GM23248 (cell line): ENCODE data around the gene ENTPD3. TPM values are rescaled to one million over a fixed set of nuclear protein-coding genes. Genes with fewer than 3 reads are reported as not detected.
A peak's percentile ranks its signal among the peaks of the same experiment; 100 is the strongest.
"Not testable (repeated sequence)": the region's sequence is repeated elsewhere in the genome, so short reads cannot be mapped to it uniquely, and the experiment has no call there.

Source experiments
- DNase-seq: peaks from one replicate; pipeline ENCODE4 v3.0.0-alpha.2; 2015
- H2AFZ ChIP-seq: fragments of 200-600 bp; sonication (generic); 2 replicates; pipeline ENCODE4 v1.6.1; 2016; ENCODE audit warnings: antibody characterized with exemption
- H3F3A ChIP-seq: fragments of 200-600 bp; sonication (generic); 2 replicates; pipeline ENCODE4 v1.6.1; 2016; ENCODE audit warnings: mild to moderate bottlenecking, antibody characterized with exemption, mixed run types; ENCODE audit not compliant: insufficient read depth
- H3K27ac ChIP-seq: fragments of 200-600 bp; sonication (generic); 2 replicates; pipeline ENCODE4 v1.5.1; 2016; ENCODE audit warnings: mild to moderate bottlenecking
- H3K27me3 ChIP-seq: fragments of 200-600 bp; sonication (generic); replicated peaks from 2 replicates; pipeline ENCODE4 v1.6.1; 2016; ENCODE audit warnings: mild to moderate bottlenecking; ENCODE audit not compliant: insufficient read depth
- H3K36me3 ChIP-seq: fragments of 200-600 bp; sonication (generic); 2 replicates; pipeline ENCODE4 v1.6.1; 2016; ENCODE audit warnings: low read depth, mild to moderate bottlenecking
- H3K4me1 ChIP-seq: fragments of 200-600 bp; sonication (generic); 2 replicates; pipeline ENCODE4 v1.6.1; 2016; ENCODE audit warnings: mild to moderate bottlenecking; ENCODE audit not compliant: insufficient read depth
- H3K4me2 ChIP-seq: fragments of 200-600 bp; sonication (generic); one replicate; pipeline ENCODE4 v1.6.1; 2016; ENCODE audit warnings: mild to moderate bottlenecking; ENCODE audit not compliant: unreplicated experiment
- H3K4me3 ChIP-seq: fragments of 200-600 bp; sonication (generic); 2 replicates; pipeline ENCODE4 v1.5.1; 2016; ENCODE audit warnings: mild to moderate bottlenecking
- H3K79me2 ChIP-seq: fragments of 200-600 bp; sonication (generic); 2 replicates; pipeline ENCODE4 v1.6.1; 2016; ENCODE audit warnings: mild to moderate bottlenecking; ENCODE audit not compliant: insufficient read depth
- H3K9ac ChIP-seq: fragments of 200-600 bp; sonication (generic); 2 replicates; pipeline ENCODE4 v1.6.1; 2016; ENCODE audit warnings: mild to moderate bottlenecking
- H3K9me2 ChIP-seq: fragments of 200-600 bp; sonication (generic); 2 replicates; pipeline ENCODE4 v1.6.1; 2016; ENCODE audit warnings: mixed run types, mild to moderate bottlenecking, moderate library complexity; ENCODE audit not compliant: insufficient read depth
- H3K9me3 ChIP-seq: fragments of 200-600 bp; sonication (generic); one replicate; pipeline ENCODE4 v1.6.1; 2017; ENCODE audit warnings: low read depth
- H4K20me1 ChIP-seq: fragments of 200-600 bp; sonication (generic); 2 replicates; pipeline ENCODE4 v1.6.0; 2016; ENCODE audit not compliant: insufficient read depth
- EZH2 ChIP-seq: fragments of 200-600 bp; sonication (generic); IDR thresholded peaks from 2 replicates; pipeline ENCODE4 v1.6.1; 2018; ENCODE audit warnings: antibody characterized with exemption, mild to moderate bottlenecking; ENCODE audit not compliant: insufficient read depth, poor library complexity, severe bottlenecking
- EZH2phosphoT487 ChIP-seq: fragments of 200-600 bp; sonication (generic); IDR thresholded peaks from 2 replicates; pipeline ENCODE4 v1.6.1; 2018; ENCODE audit warnings: antibody characterized with exemption, moderate library complexity, mild to moderate bottlenecking, low read depth; ENCODE audit not compliant: insufficient read depth
- WGBS, 2 experiments: methylation state at CpG; one replicate each; pipeline ENCODE4 v1.1.6; 2015 to 2017; ENCODE audit warnings: low lambda C conversion rate in 2 of 2, low coverage in 1 of 2; ENCODE audit errors: missing lambda C conversion rate in 2 of 2; 5-methylcytosine and 5-hydroxymethylcytosine counted together
- in situ Hi-C: fragments of 300-500 bp; cut with MboI; formaldehyde crosslinking; loops from 2 replicates; pipeline ENCODE4 v1.15.0; 2020
- polyA plus RNA-seq: library from polyadenylated mRNA; unstranded; fragments of >200 nt; fragmentation: Nextera tagmentation; extraction: Ambion mirVana; gene quantifications from 2 replicates; pipeline ENCODE4 v1.2.1, GENCODE V29; 2016
- total RNA-seq: library from RNA; depleted of rRNA; stranded (reverse); fragments of >200 nt; shearing (Covaris generic); gene quantifications from 2 replicates; pipeline ENCODE4 v1.2.3, GENCODE V29; 2014

The ENTPD3 gene
- total and polyA plus RNA-seq, 2 experiments from 2014 or later, result not detected

GRCh38 chr3:40456940-40457823, 70.2 kb downstream of the ENTPD3 start, which contains the start of gene RPL14:
Gene RPL14, plus strand, starts transcription at chr3:40457339. Its CDS starts 133 bp downstream, at chr3:40457472.
- Histone ChIP-seq H3K9me3 (no peaks in the 10 kb centered on the region), H3K27me3 (no peaks in the 10 kb centered on the region), H3K9me2 (no peaks in the 10 kb centered on the region), H3K36me3 (peaks cover 39% of the 10 kb centered on the region), H3K4me3 (peak within 1 kb of the TSS; percentile 91), H2AFZ (peak within 1 kb of the TSS; percentile 95), H3K79me2 (peaks cover 55% of the 10 kb centered on the region), H4K20me1 (no peaks in the 10 kb centered on the region), H3F3A (peaks cover 45% of the 10 kb centered on the region), H3K4me2 (peak within 1 kb of the TSS; percentile 95), H3K9ac (peak within 1 kb of the TSS; percentile 97), H3K4me1 (peaks cover 21% of the 10 kb centered on the region; the same call in 1 of the 2 replicates), H3K27ac (peak within 1 kb of the TSS; percentile 84)
- 0 to 2% methylated on average over 57 to 76 of the region's 79 CpGs for WGBS, 2 experiments
- TF ChIP-seq EZH2 (no peak), EZH2phosphoT487 (no peak)
- in situ Hi-C loops, result no loop called here
- peak; percentile 100 for DNase-seq

- in situ Hi-C loops, result no loop called here
- Histone ChIP-seq H2AFZ (no peak overlapping the region), H3F3A (peaks cover 54% of the 10 kb centered on the region), H3K9me2 (no peaks in the 10 kb centered on the region), H4K20me1 (no peaks in the 10 kb centered on the region), H3K9ac (peak overlapping the region; percentile 97), H3K4me1 (peaks cover 19% of the 10 kb centered on the region; the same call in 1 of the 2 replicates), H3K27ac (no peak overlapping the region), H3K79me2 (peaks cover 55% of the 10 kb centered on the region), H3K4me2 (peak overlapping the region; percentile 95), H3K36me3 (peaks cover 51% of the 10 kb centered on the region), H3K9me3 (no peaks in the 10 kb centered on the region), H3K27me3 (no peaks in the 10 kb centered on the region), H3K4me3 (peak overlapping the region; percentile 91)
- WGBS, 2 experiments, result 91 to 93% methylated on average over 4 of the region's 4 CpGs
- TF ChIP-seq EZH2, result no peak
- TF ChIP-seq EZH2phosphoT487, result no peak
- no peak for DNase-seq
Observed at GRCh38 chr3:40458473-40458872, 71.5 kb downstream of the ENTPD3 start.

- WGBS, 2 experiments, result 70 to 80% methylated on average over 6 of the region's 6 CpGs
- H4K20me1 ChIP-seq, H3K4me2 ChIP-seq, H3K27ac ChIP-seq, H2AFZ ChIP-seq, H3K9me2 ChIP-seq, in situ Hi-C loops, H3K27me3 ChIP-seq, H3K9me3 ChIP-seq, H3K4me3 ChIP-seq: not testable (repeated sequence)
- peak; percentile 19 for DNase-seq
- Histone ChIP-seq H3F3A (peaks cover 70% of the 10 kb centered on the region), H3K4me1 (peaks cover 19% of the 10 kb centered on the region; the same call in 1 of the 2 replicates), H3K79me2 (peaks cover 55% of the 10 kb centered on the region), H3K36me3 (peaks cover 60% of the 10 kb centered on the region), H3K9ac (peak overlapping the region; percentile 6; the same call in 1 of the 2 replicates)
Observed at GRCh38 chr3:40460481-40460880, 73.5 kb downstream of the ENTPD3 start.

GRCh38 chr3:40461161-40461560, 74.2 kb downstream of the ENTPD3 start:
- no peak for TF ChIP-seq EZH2phosphoT487
- Histone ChIP-seq H4K20me1 (no peaks in the 10 kb centered on the region), H3K9me3 (no peaks in the 10 kb centered on the region)

GRCh38 chr3:40462838-40463237, 75.9 kb downstream of the ENTPD3 start:
- H4K20me1 ChIP-seq, H3K9ac ChIP-seq, H3K4me3 ChIP-seq, H2AFZ ChIP-seq, H3K9me2 ChIP-seq, H3K9me3 ChIP-seq, DNase-seq, H3K27ac ChIP-seq, H3K27me3 ChIP-seq, H3K4me2 ChIP-seq, in situ Hi-C loops: not testable (repeated sequence)
- 78 to 80% methylated on average over 7 of the region's 7 CpGs for WGBS, 2 experiments
- Histone ChIP-seq H3K79me2 (peaks cover 38% of the 10 kb centered on the region), H3K36me3 (peaks cover 60% of the 10 kb centered on the region), H3F3A (peaks cover 81% of the 10 kb centered on the region), H3K4me1 (peaks cover 19% of the 10 kb centered on the region; the same call in 1 of the 2 replicates)

More at GRCh38 chr3:40461161-40461560, 74.2 kb downstream of the ENTPD3 start:
- peaks cover 76% of the 10 kb centered on the region for H3F3A ChIP-seq
- in situ Hi-C loops, result no loop called here
- no peak overlapping the region for H2AFZ ChIP-seq
- no peak overlapping the region for H3K9ac ChIP-seq
- no peak overlapping the region for H3K27ac ChIP-seq
- no peaks in the 10 kb centered on the region for H3K9me2 ChIP-seq
- peaks cover 51% of the 10 kb centered on the region for H3K79me2 ChIP-seq
- WGBS, 2 experiments, result 71 to 72% methylated on average over 3 of the region's 3 CpGs
- DNase-seq, result no peak
- H3K4me2 ChIP-seq, result no peak overlapping the region
- H3K4me3 ChIP-seq, result no peak overlapping the region
- H3K27me3 ChIP-seq, result no peaks in the 10 kb centered on the region
- H3K4me1 ChIP-seq, result peaks cover 19% of the 10 kb centered on the region; the same call in 1 of the 2 replicates
- H3K36me3 ChIP-seq, result peaks cover 60% of the 10 kb centered on the region
